Breast epithelium (tissue), 3 donors: Measurements from ENCODE around the gene AGAP5.

Source experiments
- POLR2A ChIP-seq: fragments of 450-650 bp; IDR thresholded peaks from one replicate; pipeline ENCODE4 v1.6.1; 2016; ENCODE audit warnings: antibody characterized with exemption, mild to moderate bottlenecking, moderate library complexity
- POLR2AphosphoS5 ChIP-seq, 3 donors: sonication (generic); formaldehyde crosslinking; IDR thresholded peaks; one replicate each; pipeline ENCODE4 v1.6.1; 2017; ENCODE audit warnings: antibody characterized with exemption in 3 of 3
- TF ChIP-seq, protein P1 (sequence below), 3 donors: fragments of 450-650 bp; IDR thresholded peaks; one replicate each; pipeline ENCODE4 v1.5.1; 2016 to 2017; ENCODE audit warnings: antibody characterized with exemption in 3 of 3, mild to moderate bottlenecking in 3 of 3, moderate library complexity in 3 of 3

DNA sequence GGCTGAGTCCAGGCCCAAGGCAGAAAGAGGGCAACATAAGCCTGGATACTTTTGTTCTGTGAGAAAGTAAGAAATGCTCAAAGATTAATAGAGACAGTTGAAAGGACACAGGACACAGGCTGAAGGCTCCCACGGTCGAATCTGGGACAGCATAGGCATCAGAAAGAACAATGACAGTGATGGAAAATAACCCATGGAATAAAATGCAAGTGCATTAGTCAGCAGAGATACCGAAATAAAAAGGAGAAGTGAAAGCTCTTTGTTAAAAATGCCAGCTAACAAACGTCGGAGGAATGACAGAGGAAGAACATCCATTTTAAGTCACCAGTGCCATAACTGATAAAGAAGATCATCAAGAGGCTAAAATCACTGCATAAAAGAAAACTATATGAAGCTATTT, 19.6 kb upstream of the AGAP5 start:
- TF ChIP-seq, protein P1, sequence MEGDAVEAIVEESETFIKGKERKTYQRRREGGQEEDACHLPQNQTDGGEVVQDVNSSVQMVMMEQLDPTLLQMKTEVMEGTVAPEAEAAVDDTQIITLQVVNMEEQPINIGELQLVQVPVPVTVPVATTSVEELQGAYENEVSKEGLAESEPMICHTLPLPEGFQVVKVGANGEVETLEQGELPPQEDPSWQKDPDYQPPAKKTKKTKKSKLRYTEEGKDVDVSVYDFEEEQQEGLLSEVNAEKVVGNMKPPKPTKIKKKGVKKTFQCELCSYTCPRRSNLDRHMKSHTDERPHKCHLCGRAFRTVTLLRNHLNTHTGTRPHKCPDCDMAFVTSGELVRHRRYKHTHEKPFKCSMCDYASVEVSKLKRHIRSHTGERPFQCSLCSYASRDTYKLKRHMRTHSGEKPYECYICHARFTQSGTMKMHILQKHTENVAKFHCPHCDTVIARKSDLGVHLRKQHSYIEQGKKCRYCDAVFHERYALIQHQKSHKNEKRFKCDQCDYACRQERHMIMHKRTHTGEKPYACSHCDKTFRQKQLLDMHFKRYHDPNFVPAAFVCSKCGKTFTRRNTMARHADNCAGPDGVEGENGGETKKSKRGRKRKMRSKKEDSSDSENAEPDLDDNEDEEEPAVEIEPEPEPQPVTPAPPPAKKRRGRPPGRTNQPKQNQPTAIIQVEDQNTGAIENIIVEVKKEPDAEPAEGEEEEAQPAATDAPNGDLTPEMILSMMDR (IDR thresholded peaks at IDR 0.05), result no peak
- TF ChIP-seq POLR2A (no peak), POLR2AphosphoS5 (IDR thresholded peaks at IDR 0.05) (no peak)
